GM19395 (cell line): ENCODE measurements around the gene ASPHD1.
"Not testable (repeated sequence)": the region's sequence is repeated elsewhere in the genome, so short reads cannot be mapped to it uniquely, and the experiment has no call there.

Experiments
- ATAC-seq: cut with Tn5 transposase; IDR thresholded peaks from one replicate; pipeline ENCODE4 v1.9.1; 2021; ENCODE audit warnings: mild to moderate bottlenecking, moderate library complexity; ENCODE audit not compliant: unreplicated experiment

ASPHD1 gene

DNA sequence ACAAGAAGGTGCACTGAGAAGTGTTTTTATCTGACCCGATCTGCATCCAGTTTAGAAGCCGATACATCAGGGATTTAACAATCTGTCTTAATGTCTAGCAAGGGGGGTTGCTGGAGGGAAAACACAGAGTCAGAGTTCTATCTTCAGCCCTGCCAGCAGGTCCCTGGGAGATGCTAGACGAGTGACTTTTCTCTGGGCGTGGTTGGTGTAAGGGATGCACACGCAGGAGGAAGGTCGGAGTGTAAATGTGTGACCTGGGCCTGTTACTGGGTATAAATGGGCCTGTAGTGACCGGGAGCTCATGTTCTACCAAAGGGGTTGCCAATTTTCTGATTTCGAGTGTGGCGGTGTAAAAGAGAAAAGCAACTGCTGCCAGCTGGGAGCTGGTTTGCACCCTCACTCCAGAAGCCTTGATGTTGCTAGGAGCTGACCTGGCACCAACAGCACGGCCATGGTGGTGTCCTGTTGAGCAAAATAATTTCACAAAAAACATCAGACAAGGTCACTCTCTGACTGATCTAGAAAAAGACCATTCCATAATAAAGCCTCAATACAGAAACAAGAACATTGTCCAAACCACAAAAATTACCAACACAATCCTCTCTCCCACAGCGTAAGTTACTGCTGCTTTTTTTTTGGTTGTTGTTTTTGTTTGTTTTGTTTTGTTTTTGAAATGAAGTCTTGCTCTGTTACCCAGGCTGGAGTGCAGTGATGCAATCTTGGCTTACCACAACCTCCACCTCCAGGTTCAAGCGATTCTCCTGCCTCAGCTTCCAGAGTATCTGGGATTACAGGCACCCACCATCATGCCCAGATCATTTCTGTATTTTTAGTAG, 27.0 kb downstream of the ASPHD1 start:
- no peak for ATAC-seq

DNA sequence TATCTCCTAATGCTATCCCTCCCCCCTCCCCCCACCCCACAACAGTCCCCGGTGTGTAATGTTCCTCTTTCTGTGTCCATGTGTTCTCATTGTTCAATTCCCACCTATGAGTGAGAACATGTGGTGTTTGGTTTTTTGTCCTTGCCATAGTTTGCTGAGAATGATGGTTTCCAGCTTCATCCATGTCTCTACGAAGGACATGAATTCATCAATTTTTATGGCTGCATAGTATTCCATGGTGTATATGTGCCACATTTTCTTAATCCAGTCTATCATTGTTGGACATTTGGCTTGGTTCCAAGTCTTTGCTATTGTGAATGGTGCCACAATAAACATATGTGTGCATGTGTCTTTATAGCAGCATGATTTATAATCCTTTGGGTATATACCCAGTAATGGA, 31.5 kb downstream of the ASPHD1 start:
- ATAC-seq: not testable (repeated sequence)

DNA sequence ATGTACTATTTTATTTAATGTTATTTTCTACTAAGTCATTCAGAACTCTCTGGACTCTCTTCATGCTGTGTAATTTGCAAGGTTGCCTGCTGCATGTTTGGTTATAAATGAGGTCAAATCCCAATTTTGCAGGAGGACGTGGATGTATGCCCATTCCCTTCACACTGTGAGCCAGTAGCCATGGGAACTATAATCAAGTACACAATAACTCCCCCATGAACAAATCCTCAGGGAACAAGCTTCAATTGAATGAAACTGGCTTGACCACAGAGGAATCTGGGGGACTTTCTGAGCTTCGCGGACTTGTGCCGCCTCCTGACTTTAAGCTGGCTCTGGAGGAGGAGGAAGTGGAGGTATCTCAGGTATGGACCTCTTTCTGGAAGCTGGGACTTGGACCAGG, 40.4 kb downstream of the ASPHD1 start:
- no peak for ATAC-seq

DNA sequence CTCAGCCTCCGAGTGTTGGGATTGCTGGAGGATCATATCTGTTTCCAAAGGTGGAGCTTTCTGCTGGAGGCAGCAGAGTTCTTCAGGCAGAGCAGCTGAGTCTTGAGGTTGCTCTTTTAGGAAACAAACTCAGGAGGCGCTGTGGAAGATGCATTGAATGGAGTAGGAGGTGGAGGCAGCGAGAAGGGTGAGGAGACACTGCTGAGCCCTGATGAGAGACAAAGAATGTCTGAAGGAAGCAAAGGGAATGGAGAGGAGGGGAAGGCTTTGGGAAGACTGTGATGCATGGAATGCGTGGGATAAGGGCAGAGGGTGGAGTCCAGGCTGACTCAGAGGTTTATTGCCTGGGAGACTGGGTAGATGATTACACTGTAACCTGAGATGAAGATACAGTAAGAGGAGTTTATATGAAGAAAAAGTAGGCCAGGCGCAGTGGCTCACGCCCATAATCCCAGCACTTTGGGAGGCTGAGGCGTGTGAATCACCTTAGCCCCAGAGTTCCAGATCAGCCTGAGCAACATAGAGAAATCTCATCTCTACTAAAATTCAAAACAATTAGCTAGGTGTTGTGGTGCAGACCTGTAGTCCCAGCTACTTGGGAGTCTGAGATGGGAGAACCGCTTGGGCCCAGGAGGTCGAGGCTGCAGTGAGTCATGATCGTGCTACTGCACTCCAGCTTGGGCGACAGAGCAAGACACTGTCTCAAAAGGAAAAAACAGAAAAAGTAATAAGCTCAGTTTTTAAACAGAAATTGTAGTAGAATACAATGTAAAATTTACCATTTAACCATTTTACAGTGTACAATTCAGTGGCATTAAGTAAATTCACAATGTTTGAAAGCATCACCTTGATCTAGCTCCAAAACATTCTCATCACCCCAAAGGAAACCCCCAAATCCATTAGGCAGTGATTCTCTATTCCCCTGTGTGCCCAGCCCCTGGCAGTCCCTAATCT, 43.8 kb downstream of the ASPHD1 start:
- no peak for ATAC-seq

DNA sequence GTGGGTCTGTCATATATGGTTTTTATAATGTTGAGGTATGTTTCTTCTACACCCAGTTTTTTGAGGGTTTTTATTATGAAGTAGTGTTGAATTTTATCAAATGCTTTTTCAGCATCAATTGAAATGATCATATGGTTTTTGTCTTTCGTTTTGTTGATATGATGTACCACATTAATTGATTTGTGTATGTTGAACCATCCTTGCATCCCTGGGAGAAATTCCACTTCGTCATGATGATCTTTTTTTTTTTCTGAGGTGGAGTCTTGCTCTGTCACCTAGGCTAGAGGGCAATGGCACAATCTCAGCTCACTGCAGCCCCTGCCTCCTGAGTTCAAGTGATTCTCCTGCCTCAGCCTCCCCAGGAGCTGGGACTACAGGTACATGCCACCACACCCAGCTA, 47.6 kb downstream of the ASPHD1 start:
- no peak for ATAC-seq

DNA sequence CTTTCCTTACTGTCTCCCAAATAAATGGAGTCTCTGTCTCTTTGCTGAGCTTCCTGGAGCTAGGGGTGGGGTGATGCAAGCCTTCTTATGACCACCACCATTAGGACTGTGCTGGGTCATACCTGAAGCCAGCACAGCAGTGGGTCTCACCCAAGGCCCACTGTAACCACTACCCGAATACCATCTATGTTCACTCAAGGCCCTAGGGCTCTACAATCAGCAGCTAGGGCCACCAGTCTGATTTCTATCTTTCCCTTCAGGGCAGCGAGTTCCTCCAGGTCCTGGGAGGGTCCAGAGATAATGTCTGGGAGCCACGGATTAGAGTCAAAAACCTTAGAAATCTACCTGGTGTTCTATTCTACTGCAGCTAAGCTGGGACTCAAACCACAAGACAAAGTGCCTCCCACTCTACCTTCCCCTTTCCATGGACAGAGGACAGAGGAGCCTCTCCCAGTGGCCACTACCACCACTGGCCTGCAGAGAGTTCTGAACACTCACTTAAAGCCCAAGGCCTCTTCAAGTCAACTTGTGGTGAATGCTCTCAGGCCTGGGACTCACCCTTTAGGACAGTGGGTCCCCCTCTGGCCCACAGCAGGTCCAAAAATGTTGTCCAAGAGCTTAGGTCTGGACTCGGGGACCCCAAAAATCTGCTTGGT, 50.6 kb downstream of the ASPHD1 start:
- ATAC-seq: no peak

DNA sequence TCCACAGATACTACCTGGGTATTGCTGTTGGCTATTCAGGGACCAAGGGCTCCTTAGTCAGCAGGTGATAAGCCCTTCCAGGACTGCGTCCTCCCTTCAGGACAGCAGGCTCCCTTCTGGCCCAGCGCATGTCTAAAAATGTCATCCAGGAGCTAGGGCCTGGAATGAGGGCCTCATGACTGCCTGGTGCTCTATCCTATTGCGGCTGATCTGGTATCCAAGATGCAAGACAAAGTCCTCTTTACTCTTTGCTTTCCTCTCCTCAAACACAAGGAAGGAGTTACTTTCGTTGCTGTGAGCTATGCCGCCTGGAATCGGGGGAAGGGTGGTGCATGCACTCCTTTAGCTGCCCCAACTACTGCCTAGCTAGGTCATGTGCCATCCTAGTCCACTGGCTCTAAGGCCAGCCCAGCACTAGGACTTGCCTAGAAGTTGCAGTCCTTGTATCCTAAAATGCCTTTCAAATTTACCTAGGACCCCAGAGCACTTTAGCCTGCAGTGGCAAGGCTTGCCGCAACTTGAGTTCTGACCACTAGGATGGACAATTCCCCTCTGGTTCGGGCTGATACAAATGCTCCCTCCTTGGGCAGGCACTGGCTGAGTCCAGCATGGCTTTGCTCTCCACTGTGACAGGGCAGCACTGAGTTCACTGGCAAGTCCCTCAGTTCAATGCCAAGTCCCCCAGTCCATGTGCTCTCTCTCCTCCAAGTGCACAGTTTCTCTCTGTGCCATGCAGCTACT, 51.5 kb downstream of the ASPHD1 start:
- no peak for ATAC-seq
